Suprapubic skin (tissue), 4 donors: ENCODE results near the gene ATXN7. TPM values are rescaled to one million over a fixed set of nuclear protein-coding genes. Genes with fewer than 3 reads are reported as not detected.

Experiments
- DNase-seq, 2 donors: peaks; one replicate each; pipeline ENCODE4 v3.0.0-alpha.2; 2019; ENCODE audit warnings: low spot score in 2 of 2
- H3K27ac ChIP-seq: fragments of 200-600 bp; sonication (generic); one replicate; pipeline ENCODE4 v1.5.1; 2019
- H3K27me3 ChIP-seq: fragments of 200-600 bp; sonication (generic); one replicate; pipeline ENCODE4 v1.5.1; 2019
- H3K36me3 ChIP-seq: fragments of 200-600 bp; sonication (generic); one replicate; pipeline ENCODE4 v1.5.1; 2019
- H3K4me1 ChIP-seq: fragments of 200-600 bp; sonication (generic); one replicate; pipeline ENCODE4 v1.5.1; 2019
- H3K4me3 ChIP-seq: fragments of 200-600 bp; sonication (generic); one replicate; pipeline ENCODE4 v1.5.1; 2019; ENCODE audit warnings: mild to moderate bottlenecking
- H3K9me3 ChIP-seq: fragments of 200-600 bp; sonication (generic); one replicate; pipeline ENCODE4 v1.5.1; 2019
- CTCF ChIP-seq, 2 donors: fragments of 200-600 bp in 1 of 2; fragments of 450-650 bp in 1 of 2; sonication (generic) in 1 of 2; IDR thresholded peaks; one replicate each; pipeline ENCODE4 v1.5.1; 2016 to 2019; ENCODE audit warnings: antibody characterized with exemption in 2 of 2, mild to moderate bottlenecking in 1 of 2, moderate library complexity in 1 of 2
- EP300 ChIP-seq: sonication (generic); formaldehyde crosslinking; IDR thresholded peaks from one replicate; pipeline ENCODE4 v1.6.1; 2017; ENCODE audit warnings: antibody characterized with exemption
- POLR2A ChIP-seq, 2 donors: fragments of 450-650 bp; IDR thresholded peaks; one replicate each; pipeline ENCODE4 v1.6.1; 2017; ENCODE audit warnings: antibody characterized with exemption in 2 of 2, mild to moderate bottlenecking in 2 of 2, moderate library complexity in 2 of 2
- POLR2AphosphoS5 ChIP-seq, 3 donors: sonication (generic); formaldehyde crosslinking; IDR thresholded peaks; one replicate each; pipeline ENCODE4 v1.6.1; 2017; ENCODE audit warnings: antibody characterized with exemption in 3 of 3
- WGBS: methylation state at CpG from one replicate; pipeline ENCODE4 v1.1.5; 2018; 5-methylcytosine and 5-hydroxymethylcytosine counted together
- total RNA-seq, 4 donors: library from RNA; depleted of rRNA; stranded (reverse); fragments of >200 nt; gene quantifications; one replicate each; pipeline ENCODE4 v1.1.0, GENCODE V29; 2016

Gene ATXN7
- total RNA-seq, 4 donors from 2014 or later, result 22.9 to 101 (median 44.2) TPM

GRCh38 chr3:63920001-63920400 lies 56.3 kb downstream of the ATXN7 start:
- no peak for DNase-seq
- peaks cover 37% of the 10 kb centered on the region for H3K36me3 ChIP-seq
- no peak overlapping the region for H3K27ac ChIP-seq
- no peaks in the 10 kb centered on the region for H3K27me3 ChIP-seq
- peaks cover 5% of the 10 kb centered on the region for H3K4me1 ChIP-seq
- no peak for TF ChIP-seq EP300
- no peak for TF ChIP-seq POLR2A (IDR thresholded peaks at IDR 0.05)
- no peak for TF ChIP-seq CTCF (IDR thresholded peaks at IDR 0.05)
- no peak for TF ChIP-seq POLR2AphosphoS5 (IDR thresholded peaks at IDR 0.05)
- WGBS, result 96% methylated on average over 5 of the region's 5 CpGs
- H3K4me3 ChIP-seq, result no peak overlapping the region
- no peaks in the 10 kb centered on the region for H3K9me3 ChIP-seq

- Histone ChIP-seq H3K4me1 (peaks cover 2% of the 10 kb centered on the region), H3K27ac (no peak overlapping the region), H3K36me3 (peaks cover 45% of the 10 kb centered on the region), H3K9me3 (no peaks in the 10 kb centered on the region), H3K27me3 (no peaks in the 10 kb centered on the region), H3K4me3 (no peak overlapping the region)
- 75% methylated on average over 6 of the region's 6 CpGs for WGBS
- no peak for TF ChIP-seq EP300
- no peak for TF ChIP-seq POLR2AphosphoS5 (IDR thresholded peaks at IDR 0.05)
- TF ChIP-seq POLR2A (IDR thresholded peaks at IDR 0.05), result no peak
- no peak for TF ChIP-seq CTCF (IDR thresholded peaks at IDR 0.05)
- no peak for DNase-seq
Observed at GRCh38 chr3:63921741-63922482, 58.2 kb downstream of the ATXN7 start.

- no peak for TF ChIP-seq POLR2A (IDR thresholded peaks at IDR 0.05)
- no peak for TF ChIP-seq POLR2AphosphoS5 (IDR thresholded peaks at IDR 0.05)
- TF ChIP-seq CTCF (IDR thresholded peaks at IDR 0.05), result no peak
- TF ChIP-seq EP300, result no peak
- Histone ChIP-seq H3K27ac (no peak overlapping the region), H3K27me3 (no peaks in the 10 kb centered on the region), H3K4me3 (no peak overlapping the region), H3K9me3 (no peaks in the 10 kb centered on the region), H3K36me3 (peaks cover 39% of the 10 kb centered on the region), H3K4me1 (peaks cover 2% of the 10 kb centered on the region)
- DNase-seq, result no peak
- 91% methylated on average over 2 of the region's 2 CpGs for WGBS
Observed at GRCh38 chr3:63922491-63923199, 59.0 kb downstream of the ATXN7 start.

GRCh38 chr3:63926309-63926708 lies 62.6 kb downstream of the ATXN7 start:
- H3K27me3 ChIP-seq, result no peaks in the 10 kb centered on the region
- 88% methylated on average over 4 of the region's 4 CpGs for WGBS
- DNase-seq, result no peak
- H3K36me3 ChIP-seq, result peaks cover 34% of the 10 kb centered on the region
- TF ChIP-seq CTCF (IDR thresholded peaks at IDR 0.05) (no peak), POLR2AphosphoS5 (IDR thresholded peaks at IDR 0.05) (no peak), EP300 (no peak), POLR2A (IDR thresholded peaks at IDR 0.05) (no peak)
- no peaks in the 10 kb centered on the region for H3K9me3 ChIP-seq
- H3K4me1 ChIP-seq, result peaks cover 2% of the 10 kb centered on the region
- H3K27ac ChIP-seq, result no peak overlapping the region
- H3K4me3 ChIP-seq, result no peak overlapping the region
